NOMO-1 treated with dmso at 0.1 percent for 144 hours (cell line): ENCODE data around the gene GNB1L.

Source experiments
- DNase-seq: peaks from one replicate; lab custom pipeline; 2025; ENCODE audit not compliant: unreplicated experiment; lab: John Stamatoyannopoulos, UW

The GNB1L gene

DNA sequence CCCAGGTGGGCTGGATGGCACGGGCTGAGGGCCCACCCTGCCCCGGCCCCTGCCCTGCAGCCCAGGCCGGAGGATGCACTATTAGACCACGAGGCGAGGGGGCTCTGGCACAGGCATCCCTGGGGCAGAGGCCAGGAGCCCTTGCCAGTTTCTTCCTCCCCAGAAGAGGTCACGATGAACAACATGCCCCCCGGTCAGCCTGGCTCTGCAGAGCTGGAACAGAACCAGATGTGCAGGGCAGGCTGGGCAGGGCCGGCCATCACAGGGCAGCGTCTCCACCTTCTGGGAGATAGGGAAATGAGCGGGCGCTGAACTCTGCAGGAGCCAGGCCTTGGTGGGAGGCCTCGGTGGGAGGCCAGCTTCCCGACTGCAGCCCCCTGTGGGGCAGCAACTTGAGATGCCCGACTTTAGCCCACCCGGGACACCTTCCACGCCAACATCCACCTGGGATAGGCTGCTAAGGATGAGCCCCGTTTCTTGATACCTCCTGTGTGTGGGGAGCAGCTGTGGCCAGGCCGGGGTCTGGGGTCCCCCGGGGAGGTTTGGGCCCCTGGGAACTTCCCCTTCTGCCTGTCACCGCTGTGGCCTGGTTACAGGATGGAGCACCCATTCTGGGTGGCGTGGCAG lies 21.8 kb upstream of the GNB1L start:
- no peak for DNase-seq

DNA sequence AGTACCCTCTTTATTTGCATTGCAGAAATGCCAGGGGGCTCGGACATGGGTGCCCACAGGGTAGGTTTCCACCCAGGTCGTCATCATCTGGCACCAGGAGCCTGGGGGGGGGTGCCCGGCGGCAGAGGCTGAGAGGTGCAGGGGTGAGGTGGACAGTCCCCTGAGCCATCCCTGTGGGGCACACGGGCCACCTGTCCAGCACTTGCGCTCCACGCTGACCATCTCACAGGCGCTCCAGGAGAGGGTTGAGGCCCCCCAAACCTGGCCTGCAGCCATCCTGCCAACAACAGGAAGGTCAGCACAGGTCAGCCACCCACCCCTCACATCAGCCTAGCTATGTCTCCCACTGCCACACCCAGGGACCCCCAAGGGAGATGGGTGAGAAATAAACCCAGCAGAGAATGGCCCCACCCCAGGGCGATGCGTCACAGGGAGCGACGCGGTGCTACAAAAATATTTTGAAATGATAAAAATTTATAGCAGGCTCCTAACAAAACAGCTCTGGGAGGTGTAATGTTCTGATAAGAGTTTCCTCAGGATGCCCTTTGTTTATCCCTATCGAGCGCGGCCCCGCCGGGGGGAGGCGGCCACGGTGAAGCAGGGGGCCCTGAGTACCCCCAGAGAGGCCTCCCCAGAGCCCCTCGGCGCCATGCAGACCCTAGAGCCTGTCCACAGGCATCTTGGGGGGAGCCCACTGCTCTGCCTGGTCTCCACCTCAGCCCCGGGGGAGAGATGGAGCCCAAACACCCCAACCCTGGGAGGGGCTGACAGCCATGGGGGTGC lies 21.0 kb upstream of the GNB1L start:
- DNase-seq: no peak

DNA sequence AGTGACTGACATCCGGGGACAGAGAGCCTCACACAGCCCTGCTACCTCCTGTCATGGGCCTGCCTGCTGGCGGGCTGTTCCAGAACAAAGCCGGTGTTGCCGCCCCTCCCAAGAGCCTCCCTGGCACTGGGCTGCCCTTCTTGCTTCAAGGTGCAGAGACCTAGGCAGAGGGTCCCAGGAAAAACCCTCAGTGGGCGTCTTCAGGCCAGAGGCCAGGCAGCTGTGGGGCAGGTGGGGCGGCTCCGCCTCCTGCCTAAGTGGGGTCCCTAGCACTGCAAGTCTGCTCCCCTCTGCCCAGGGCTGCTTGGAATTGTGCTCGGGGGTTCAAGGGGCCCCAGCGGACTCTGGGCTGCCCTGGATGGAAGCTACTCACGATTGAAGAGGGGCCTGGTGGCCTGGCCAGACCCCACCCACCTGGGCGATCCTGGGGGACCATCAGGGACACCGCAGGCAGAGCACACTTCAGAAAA lies 20.4 kb upstream of the GNB1L start:
- no peak for DNase-seq

DNA sequence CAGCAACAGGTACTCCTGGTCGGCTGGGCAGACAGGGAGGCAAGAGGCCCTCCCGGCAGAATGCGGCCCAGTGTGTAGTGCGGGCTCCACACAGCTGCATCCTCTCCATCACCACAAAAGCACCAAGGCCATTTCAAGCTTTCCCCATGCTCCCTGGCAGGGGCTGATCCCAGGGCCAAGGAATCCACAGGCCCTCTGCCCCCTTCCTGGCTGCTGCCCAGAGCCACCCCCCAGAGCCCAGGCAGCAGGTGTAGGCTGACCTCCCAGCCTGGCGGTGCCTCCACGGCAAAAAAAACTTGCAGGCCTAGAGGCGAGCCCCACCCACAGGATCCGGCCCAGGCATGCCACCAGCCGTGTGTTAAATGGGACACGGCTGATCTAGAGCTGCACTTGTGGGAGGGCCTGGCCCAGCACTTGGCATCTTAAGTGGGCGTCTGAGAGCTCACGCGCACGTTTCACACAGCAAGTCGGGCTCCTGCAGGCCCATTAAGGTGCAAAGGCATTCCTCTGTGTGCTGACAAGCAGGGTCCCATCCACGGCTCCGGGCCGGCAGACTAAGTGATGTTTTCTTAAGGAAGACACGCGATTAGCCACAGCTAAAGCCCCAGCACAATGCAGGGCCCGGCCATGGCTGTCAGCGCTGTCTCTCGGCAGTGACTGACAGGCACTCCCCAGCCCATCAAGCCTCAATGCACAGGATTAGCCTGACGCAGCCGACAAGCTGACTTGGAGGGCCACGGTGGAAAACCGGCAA lies 19.8 kb upstream of the GNB1L start:
- DNase-seq: no peak

DNA sequence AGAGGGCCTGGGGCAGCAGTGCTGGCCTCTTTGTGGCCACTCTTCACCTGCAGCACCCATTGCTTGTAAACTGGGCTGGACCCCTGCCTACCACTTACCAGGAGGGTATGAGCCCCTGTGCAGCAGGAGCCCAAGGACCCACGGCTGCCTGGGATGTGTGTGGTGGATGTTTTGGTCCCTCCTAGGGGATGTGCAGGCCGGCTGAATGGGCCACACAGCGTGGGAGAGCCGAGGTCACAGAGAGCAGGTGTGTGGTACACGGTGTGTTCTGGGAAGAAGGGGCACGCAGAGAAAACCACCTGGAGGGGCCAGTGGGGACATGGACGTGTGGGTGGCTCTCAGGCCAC lies 19.3 kb upstream of the GNB1L start:
- no peak for DNase-seq

DNA sequence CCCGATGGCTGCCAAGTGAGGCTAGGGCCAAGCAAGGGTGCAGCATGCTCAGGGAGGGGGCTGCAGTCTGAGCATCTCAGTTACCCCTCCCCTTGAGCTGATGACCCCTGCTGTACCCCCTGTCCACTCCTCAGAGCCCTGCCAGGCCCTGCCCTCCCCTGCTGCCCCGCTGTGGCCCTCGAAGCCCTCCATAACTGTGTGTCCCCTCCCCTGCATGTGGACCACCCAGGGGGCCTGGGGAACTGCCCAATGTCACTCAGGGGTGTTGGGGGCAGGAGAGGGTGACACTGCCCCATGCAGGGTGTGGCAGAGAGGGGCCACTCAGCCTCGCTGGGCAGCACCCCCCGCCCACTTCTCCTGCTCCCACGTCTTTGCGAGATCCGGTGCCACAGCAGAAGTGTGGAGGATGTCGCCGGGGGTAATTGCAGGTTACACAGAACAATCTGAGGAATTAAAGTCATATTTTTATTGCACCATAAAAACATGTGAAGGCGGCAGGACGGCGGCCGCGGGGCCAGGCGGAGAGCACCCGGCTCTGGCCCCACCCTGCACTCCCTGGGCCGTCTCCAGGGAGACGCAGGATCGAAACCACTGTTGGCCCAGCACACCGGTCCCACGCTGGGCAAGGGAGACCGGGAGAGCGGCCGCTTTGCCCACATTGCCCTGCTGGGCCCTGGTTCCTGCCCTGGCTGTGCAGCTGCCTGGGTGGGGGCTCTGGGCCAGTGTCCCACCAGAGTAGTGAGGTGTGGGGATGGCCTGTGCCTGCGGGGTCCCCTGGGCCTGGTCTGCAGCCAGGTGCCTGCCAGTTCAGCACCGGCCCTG lies 18.7 kb upstream of the GNB1L start:
- DNase-seq: no peak

DNA sequence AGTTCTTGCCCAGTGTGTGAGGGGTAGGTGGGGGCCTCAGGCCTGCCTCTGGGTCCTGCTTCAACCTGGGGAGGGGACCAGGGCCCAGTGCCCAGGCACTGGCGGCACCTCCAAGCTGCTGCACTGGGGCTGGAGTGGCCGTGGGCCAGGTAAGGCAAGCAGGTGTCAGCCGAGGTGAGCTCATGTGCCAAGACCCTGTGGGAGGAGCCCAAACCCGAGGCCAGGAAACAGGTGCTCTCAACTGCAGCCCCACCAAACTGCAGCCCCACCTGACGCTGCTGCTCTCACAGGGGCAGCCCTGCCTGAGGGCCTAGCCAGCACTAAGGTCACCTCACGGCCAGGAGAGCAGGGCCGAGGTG lies 18.1 kb upstream of the GNB1L start:
- no peak for DNase-seq

DNA sequence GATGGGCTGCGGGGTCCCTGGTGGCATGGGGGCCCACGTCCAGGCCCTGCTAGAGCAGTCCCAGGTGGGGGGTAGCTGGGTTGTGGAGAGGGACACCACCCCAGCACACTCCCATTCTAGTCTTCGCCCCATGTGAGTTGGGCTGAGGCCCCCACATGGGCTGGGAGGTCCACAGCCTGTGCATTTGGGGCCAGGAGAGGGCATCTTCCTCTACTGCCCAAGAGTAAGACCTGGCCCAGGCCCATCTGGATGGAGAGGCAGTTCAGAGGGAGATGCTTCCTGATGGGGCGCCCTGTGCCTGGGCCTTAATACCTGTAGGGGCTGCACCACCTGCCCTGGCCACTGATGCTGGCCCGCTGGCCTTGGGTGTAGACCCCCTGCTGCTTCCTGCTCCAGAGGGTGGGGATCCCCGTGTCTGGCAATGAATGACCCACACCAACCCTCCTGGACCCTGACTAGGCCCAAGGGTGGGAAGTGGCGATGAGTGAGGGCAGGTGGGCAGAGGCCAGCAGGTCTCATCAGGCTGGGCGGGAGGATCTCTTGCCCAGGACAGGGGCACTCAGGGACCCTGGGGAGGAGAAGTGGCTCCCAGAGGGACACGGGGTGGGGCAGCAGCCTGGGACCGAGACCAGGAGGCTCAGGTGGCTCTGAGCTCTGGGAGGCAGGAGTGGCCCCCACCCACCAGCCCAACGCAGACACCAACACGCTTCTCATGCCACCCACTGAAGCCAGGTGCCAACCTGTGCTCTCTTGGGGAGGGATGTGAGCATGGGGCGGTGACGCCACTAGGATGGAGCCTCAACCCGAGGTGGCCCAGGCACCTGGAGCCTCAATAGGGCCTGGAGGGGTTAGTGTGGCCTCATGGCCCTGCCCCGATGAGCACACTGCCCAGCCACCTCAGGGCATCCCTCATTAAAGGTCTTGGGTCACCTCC lies 17.4 kb upstream of the GNB1L start:
- DNase-seq: no peak

DNA sequence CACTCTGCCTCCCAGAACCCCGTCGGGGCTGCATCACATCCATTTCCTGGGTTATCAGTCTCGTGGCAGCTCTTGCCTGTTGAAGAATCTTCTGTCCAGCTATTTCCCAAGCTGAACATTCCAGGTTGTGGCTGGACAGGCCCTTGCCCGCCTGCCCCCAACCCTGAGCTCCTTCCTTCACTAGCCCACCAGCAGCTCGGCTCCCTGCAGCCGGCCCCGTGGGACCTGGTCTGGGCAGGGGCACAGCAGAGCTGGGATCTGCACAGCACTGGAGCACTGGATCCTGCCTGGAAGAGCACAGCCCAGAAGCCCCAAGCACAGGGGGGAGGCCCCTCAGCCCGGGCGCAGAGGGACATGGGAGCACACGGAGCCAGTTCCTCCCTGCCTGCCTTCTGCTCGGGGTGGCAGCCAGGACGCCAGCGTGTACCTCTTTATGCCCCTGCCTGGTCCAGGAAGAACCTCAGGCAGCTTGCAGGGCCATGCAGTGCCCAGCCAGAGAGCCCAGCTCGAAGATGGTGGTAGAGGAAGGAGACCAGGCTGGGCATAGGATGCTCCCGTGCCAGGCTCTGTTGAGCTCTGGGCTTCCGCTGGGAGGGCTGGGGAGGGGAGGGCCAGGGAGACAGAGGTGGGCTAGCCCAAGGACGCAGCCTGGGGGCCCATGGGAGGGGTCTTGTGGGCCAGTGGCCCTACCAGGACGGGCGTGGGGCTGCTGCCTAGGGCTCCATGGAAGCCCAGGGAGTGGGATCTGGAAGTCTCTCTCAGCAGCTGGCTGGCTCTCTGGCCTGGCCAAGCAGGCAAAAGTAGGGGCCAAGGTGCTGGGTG lies 16.6 kb upstream of the GNB1L start:
- DNase-seq: no peak

DNA sequence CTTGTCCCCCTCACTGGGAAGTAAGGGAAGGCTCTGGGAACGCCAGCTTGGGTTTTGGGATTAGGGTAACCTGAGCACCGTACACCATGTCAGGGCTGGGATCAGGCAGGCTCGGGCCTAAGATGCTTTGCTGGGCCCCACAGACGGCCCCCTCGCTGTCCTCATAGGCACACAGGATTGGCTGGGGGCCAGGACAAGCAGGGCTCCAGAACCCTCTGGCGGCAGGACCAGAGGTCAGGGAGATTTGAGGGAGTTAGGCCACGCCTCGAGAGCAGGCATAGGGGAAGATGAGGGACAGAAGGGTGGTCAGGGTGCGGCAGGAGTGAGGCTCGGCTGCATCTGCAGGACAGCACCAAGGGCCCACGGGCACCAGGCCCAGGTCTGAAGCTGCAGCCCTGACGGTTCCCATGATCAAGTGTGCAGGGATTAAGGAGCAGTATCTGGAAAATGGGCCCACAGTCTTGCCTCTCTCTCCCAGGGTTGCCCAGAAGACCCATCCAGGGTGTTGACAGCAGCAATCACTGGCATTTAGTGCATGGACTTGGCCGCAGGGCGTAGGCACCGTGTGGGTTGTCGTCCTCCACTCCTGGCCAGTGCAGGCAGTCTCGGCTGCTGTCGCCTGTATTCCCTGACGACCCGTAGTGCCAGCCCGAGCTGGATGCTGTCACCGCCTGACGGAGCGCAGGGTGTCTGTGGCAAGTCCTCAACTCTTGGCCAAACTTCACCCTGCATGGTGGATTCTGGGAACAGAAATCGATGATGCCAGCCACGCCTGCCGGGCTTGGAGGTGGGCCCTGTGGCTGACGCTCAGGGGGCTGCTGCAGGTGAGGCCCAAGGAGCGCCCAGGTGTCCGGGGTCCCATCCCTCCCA lies 15.7 kb upstream of the GNB1L start:
- no peak for DNase-seq

DNA sequence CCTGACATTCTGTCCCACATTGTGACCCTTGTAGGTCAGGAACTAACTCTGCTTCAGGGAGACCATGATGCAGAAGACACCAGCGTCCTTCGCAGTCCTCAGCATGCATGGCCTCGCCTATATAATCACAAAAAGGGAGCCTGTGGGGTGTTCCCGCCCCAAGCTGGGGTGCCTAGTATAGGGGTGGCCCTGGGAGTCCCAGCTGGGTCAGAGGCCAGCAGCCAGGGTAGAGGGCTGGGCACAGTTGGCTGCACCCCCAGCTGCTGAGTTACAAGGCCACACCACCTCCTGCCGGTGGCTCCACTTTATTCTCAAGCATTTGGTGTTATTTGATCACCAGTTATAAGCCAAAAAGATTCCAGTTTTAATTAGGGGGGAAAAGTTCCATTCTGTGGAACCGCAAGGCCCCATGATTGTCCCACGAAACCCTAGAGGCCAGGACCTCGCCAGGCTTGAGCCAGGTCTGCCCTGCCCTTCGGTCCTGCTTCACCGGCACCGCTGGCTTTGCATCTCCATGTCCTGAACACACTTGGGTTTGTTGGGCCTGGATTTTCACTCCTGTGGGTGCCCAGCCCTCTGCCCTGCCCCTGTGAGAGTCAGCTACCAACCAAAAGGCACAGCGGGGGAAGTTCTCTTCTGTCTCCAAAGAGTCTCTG lies 15.0 kb upstream of the GNB1L start:
- DNase-seq: no peak

DNA sequence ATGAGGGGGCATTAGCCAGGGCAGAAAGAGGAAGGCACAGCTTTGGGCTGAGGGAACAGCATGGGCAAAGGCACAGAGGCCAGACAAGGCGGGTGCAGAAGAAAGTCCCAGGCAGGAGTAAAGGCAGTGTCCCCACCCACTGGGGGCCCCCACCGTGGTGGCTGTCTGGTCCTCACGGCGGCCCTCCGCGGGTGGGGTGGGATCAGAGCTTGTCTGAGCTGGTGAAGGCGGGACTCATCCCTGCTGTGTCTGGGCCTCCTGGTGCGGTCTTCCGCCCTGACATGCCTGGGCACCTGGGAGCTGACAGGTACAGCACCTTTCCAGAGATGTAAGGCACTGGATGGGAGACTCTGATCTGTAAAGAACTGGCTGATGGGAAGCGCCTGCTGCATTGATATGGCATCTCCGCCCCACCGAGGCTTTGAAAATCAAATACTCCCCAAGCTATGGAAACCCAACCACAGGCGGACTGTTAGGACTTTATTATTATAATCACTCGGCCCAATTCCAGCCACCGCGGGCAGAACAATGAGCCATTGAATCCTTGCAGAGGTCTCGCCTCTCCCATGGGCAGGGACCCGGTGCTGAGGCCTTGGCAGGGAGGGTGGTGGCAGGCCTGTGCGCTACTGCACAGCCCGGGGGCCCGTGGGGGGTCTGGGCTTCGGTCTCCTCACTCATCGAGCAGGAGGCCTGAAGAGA lies 14.2 kb upstream of the GNB1L start:
- no peak for DNase-seq

DNA sequence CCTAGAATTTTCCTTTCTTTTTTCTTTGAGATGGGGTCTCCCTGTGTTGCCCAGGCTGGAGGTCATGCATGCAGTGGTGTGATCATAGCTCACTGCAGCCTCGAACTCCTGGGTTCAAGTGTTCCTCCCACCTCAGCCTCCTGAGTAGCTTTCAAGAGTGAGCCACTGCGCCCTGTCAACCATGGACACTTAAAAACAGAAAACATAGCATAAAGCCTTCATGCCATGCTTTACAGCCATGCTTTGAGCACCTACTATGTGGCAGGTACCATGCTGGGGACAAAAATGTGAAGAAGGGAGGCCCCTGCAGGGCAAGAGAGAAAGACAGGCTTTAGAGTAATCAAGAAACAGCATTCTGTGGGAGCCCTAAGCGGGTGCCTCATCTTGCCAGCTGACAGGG lies 13.7 kb upstream of the GNB1L start:
- DNase-seq: no peak

DNA sequence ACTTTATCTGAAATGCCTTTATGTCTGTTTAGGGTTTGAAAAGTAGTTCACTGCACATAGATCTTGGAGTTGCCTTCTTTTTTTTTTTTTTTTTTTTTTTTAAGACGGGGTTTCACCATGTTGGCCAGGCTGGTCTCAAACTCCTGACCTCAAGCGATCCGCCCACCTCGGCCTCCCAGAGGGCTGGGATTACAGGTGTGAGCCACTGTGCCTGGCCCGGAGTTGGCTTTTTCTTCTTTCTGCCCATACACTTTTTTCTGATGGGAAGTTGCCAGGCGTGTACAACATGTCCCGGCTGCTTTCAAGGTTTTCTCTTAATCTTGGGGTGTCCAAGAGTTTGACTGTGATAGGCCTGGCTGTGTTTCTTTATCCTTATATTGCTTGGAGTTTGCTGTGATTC lies 12.9 kb upstream of the GNB1L start:
- DNase-seq: no peak

DNA sequence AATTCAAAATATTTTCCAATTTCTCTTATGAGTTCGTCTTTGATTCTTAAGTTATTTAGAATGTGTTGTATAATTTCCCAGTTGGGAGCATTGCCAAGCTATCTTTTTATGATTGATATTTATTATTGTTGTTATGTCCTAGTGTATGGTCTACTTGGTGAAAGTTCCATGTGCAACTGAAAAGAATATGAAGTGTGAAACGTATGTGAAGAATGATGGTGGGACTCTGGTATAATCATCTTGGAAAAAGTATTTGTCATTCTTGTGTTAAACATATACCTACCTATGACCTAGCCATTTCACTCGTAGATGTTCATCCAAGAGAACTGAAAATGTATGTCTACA lies 12.0 kb upstream of the GNB1L start:
- no peak for DNase-seq

DNA sequence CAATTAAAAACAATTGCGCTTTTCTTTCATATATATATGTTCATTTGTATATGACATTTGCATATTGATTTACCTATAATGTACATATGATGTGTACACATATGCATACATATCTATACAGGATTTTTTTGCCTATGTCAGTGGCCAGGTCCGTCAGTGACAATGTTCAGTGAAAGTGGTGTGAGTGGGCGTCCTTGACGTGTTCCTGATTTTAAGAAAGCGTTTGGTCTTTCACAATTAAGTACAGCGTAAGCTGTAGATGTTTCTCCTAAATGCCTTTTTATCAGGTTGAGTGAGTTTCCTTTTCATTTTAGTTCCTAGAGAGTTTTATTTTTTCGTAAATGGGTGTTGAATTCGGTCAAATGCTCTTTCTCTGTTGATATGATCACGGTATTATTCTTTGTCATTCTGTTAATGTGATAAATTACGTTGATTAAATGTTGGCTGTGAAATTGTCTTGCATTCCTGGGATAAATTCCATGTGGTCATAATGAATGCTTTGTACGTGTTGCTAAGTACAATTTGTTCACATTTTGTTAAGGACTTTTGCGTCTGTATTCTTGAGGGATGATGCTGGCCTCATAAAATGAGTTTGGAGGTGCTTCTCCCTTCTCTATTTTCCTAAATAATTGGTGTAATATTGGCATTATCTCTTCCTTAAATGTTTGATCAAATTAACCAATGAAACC lies 10.6 kb upstream of the GNB1L start:
- no peak for DNase-seq

DNA sequence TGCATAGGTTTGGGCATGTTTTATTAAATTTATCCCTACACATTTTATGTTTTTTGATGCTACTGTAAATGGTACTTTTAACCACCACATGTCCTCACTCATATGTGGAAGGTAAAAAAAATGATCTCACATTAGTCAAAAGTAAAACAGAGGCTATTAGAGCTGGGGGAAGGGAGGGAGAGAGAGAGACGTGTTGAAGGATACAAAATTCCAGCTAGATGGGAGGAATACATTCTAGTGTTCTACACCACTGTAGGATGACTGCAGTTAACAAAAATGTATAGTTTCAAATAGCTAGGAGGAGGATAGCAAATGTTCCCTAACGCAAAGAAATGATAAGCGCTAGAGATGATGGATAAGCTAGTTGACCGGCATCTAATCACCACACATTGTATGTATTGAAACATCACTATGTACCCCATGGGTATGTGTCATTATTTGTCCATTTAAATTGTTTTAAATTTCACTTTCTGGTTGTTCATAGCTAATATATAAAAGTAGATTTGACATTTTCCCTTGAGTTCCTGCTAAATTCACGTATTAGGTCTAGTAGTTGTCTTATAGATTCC lies 9.9 kb upstream of the GNB1L start:
- no peak for DNase-seq
